ENCODE results near the gene PRAMEF12. TPM values are rescaled to one million over a fixed set of nuclear protein-coding genes. Genes with fewer than 3 reads are reported as not detected.
"Not testable (repeated sequence)": the region's sequence is repeated elsewhere in the genome, so short reads cannot be mapped to it uniquely, and the experiment has no call there.

The PRAMEF12 gene
- total RNA-seq, 2 experiments from 2014 or later = not detected

DNA sequence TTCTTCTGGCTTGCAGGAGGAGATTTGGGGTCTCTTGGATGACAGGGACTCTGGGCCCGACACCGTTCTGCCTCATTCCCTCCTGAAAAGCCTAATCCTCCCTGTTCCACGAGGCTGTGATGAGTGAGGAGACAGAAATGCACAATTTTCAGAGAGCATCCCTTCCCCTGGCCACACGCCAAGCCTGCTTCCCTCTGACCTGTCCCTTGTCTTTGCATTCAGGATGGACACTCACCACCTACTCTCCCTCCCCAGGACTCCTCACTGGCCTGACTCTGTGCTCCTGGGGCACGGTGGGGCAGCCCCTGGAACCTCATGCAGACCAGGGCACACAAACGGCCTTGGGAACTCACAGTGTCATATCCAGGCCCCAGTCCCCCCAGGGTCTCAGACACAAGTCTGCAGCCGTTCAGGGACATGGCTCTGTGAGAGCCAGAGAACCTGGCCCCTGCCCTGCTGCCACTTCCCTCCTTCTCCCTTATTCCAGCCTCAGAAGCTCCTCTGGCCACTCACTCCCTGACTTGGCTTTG lies 3.5 kb upstream of the PRAMEF12 start:
- ChIA-PET CTCF (no interaction called here), POLR2A (no interaction called here)

DNA sequence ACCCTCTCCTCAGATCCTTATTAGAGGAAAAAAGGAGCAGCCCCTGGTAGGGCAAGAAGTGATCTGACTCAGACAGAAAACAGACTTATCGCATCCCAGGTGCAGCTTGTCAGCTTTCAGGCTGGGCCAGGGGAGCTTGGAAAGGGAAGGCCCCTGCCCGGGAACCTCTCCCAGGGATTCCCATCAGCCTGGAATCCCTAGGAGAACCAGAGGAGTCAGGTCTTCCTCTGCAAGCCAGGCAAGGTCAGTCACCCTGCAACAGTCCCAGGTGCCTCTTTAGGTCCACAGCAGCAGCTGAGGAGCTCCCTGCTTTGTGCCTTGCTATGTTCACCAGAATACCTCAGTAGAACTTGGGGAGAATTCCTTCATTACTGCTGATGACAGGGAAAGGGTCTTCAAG lies 2.9 kb upstream of the PRAMEF12 start:
- ChIA-PET CTCF (no interaction called here), POLR2A (no interaction called here)

DNA sequence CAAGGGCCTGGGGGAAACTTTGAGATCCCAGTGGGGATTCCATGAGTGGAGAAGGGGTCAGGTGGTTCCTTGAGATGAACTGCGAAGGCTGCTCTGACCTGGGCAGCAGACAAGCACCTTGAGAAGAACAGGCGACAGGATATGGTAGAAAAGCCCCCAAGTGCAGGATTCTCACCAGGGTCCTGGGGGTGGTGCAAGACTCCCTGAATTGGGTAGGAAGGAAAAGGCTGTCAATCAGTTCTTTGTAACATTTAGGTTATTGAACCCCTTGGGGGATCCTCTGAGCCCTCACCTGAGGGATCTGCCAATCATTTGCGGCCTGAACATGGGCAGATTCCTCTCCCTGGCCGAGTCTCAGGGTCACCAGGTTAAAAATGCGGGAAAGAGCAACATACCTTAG lies 2.4 kb upstream of the PRAMEF12 start:
- ChIA-PET POLR2A (no interaction called here), CTCF (no interaction called here)

DNA sequence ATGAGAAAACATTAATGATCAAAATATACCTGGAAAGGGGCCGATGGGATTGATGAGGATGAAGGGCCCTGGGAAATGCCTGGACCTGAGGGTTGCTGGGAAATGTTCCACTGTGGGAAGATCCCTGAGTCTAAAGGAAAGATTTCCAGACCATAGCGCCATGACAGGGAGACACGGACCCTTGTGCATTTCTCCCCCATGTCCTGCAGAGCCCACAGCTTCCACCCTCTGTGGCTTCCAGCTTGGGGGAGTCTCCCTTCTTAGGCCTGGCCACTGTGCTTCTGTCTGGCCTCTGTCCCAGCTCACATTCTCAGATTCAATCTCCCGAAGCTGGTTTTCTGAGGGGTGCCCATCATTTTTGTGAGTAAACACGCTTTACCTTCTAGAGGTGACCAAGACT lies 1.0 kb upstream of the PRAMEF12 start:
- CTCF ChIA-PET = no interaction called here
- POLR2A ChIA-PET = no interaction called here

DNA sequence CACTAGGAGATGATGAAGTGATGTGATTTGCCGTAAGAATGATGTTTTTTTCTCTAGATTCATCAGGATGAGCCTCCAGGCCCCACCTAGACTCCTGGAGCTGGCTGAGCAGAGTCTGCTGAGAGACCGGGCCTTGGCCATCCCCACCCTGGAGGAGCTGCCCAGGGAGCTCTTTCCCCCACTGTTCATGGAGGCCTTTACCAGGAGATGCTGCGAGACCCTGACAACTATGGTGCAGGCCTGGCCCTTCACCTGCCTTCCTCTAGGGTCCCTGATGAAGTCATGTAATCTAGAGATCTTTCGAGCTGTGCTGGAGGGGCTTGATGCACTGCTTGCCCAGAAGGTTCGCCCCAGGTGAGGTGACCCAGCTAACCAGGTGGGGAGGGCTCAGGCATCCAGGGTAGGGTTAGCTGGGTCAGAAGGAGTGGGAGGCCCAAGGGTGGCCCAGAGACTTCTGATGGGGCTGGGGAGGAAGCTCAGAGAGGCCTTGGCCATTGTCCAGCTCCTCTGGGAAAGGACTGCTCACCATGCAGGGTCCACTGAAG lies 1.3 kb downstream of the PRAMEF12 start:
- ChIA-PET POLR2A (no interaction called here), CTCF (no interaction called here)

DNA sequence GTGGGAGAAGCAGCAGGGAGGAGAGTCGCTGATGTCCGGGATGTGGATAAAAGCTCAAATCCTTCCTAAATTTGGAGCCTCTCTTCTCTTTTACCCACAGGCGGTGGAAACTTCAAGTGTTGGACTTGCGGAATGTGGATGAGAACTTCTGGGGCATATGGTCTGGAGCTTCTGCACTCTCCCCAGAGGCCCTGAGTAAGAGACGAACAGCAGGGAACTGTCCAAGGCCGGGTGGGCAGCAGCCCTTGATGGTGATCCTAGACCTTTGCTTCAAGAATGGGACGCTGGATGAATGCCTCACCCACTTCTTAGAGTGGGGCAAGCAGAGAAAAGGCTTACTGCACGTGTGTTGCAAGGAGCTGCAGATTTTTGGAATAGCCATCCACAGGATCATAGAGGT lies 1.9 kb downstream of the PRAMEF12 start:
- ChIA-PET POLR2A (no interaction called here), CTCF (interaction anchor here (0.5 kb wide), 1 partner anchor 774 kb away, joined by 3 read pairs; no protein-coding TSS in a partner anchor)

DNA sequence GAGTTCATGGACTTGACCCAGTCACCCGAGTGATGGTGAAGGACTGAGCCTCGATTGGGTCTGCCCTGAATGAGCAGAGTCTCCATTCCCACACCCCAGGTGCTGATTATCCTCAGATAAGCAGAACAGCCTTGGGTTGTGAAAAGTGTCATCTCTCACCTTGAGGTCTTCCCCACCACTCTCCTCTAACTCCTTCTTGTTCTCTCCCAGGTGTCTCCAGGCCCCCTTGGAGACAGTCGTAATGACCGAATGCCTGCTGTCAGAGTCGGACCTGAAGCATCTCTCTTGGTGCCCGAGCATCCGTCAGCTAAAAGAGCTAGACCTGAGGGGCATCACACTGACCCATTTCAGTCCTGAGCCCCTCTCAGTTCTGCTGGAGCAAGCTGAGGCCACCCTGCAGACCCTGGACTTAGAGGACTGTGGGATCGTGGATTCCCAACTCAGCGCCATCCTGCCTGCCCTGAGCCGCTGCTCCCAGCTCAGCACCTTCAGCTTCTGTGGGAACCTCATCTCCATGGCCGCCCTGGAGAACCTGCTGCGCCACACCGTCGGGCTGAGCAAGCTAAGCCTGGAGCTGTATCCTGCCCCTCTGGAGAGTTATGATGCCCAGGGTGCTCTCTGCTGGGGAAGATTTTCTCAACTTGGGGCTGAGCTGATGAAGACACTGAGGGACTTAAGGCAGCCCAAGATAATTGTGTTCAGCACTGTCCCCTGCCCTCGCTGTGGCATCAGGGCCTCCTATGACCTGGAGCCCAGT lies 3.4 kb downstream of the PRAMEF12 start:
- ChIA-PET POLR2A (no interaction called here), CTCF (no interaction called here)

DNA sequence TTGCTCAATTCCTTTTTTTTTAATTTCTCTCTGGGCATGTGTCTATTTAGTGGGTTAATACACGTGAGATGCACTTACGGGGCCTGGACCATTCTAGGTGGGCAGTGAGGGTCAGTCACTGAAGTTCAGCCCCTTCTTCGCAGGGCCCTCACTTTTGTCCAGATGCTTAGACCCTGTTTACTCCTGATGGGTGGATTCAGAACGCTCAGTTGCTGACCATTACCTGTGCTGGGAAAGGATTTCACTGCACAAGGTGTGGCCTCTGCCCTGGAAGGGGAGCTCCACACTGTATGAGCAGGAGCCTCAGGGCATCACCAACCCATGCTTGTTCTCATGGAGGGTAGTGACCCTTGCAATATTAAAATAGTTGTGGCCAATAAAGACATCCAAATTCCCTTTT lies 4.5 kb downstream of the PRAMEF12 start:
- ChIA-PET POLR2A (no interaction called here), CTCF (no interaction called here)

DNA sequence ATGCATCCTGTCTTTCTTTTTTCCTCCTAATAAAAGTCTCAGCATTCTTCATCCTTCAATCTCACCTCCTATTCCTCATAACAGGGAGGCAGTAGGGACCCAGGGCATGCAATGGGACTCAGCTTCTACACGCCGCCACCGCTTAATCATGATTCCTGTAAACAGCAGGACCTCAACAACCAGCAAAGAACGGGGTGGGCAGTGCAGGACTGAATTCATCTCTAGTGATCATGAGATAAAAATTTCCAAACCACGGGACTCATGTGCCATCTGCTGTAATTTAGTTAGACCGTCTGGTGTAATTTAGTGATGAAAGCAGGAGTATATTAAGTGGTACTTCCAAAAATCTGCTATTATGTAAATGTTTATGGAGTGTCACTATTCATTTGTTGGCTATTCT lies 5.4 kb downstream of the PRAMEF12 start:
- ChIA-PET CTCF (no interaction called here), POLR2A (no interaction called here)

DNA sequence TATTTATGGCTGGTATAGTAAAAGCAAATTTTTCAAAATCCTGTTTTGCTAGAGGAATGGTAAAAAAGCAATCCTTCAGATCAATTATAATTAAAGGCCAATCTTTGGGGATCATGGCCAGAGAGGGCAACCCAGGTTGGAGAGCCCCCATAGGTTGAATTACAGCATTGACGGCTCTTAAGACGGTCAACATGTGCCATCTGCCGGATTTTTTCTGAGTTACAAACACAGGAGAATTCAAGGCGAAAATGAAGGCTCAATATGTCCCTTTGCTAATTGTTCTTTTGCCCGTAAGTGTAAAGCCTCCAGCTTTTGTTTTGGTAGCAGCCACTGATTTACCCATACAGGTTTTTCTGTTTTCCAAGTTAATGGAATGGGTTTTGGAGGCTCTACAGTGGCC lies 8.0 kb downstream of the PRAMEF12 start:
- CTCF ChIA-PET, POLR2A ChIA-PET: not testable (repeated sequence)

DNA sequence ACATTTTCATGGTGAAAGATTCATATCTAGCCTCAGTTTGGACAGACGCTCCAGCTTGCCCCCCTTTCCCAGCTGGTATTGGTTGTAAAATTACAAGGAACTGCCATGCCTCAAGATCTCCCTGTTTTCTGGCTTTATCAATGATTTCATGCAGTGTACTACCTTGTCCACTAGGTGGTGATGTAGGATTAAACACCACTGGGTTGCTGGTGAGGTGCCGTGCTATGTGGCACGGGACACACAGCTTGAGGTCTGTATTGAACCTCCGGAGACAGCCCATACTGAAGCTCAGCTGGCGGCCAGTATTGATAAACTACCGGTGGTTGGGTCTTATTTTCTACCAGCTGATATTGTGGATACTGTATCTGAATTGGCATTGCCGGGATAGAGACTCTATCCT lies 10.2 kb downstream of the PRAMEF12 start:
- CTCF ChIA-PET, POLR2A ChIA-PET: not testable (repeated sequence)

DNA sequence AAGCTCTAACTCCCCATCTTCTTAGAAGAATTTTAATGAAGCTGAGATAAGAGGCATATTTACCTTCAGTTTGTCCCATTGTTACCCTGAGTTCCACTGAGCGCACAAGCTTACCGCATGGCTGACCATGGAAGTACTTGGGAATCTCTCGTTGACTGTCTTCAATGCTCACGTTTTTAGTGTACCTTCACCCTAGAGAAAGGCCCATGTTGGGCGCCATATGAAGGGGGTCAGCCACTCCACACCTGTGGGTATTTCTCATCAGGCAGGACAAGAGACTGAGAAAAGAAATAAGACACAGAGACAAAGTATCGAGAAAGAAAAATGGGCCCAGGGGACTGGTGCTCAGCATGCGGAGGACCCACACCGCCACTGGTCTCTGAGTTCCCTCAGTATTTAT lies 11.2 kb downstream of the PRAMEF12 start:
- POLR2A ChIA-PET, CTCF ChIA-PET: not testable (repeated sequence)

DNA sequence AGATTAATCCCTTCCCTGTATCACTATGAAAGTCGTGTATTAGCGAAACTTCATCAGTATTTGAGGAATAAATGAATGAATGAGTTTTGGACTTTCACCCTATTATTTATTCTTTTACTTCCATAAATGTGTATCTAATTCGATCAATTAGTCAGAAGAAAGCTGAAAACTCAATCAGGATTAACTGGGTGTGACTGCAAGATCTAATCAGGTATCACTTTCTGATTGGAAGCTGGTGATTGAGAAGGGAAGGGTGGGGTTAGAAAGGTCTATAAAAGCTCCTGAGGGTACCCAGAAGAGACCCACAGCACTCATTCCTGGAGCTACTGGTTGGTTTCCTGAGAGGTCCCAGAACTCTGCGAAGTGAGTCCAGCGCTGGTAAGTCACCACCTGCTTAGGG lies 17.6 kb downstream of the PRAMEF12 start, which contains the start of gene PRAMEF1:
TSS of gene PRAMEF1 (plus strand) at position 301 of the 400 bp plus-strand sequence. CDS start 1,831 bp downstream, outside the sequence.
- POLR2A ChIA-PET, CTCF ChIA-PET: not testable (repeated sequence)

DNA sequence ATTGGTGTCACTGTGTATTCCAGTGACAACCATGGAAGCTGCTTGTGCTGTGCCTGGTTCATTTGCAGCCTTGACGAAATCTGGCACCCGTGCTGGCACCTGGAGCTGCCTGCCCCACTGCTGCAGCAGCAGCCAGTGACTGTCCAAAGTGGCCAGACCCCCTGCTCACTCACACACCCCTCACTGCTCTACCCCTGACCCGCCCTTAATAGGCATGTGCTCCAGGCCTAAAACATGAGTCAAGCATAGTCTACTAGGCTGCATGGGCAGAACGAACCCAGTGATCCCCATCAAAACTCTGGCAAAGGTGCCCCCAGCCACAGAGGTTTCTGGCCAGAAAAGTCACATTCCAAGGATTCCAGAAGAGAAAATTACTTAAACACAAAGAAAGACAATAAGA lies 25.4 kb downstream of the PRAMEF12 start:
- ChIA-PET CTCF (no interaction called here), POLR2A (no interaction called here)

DNA sequence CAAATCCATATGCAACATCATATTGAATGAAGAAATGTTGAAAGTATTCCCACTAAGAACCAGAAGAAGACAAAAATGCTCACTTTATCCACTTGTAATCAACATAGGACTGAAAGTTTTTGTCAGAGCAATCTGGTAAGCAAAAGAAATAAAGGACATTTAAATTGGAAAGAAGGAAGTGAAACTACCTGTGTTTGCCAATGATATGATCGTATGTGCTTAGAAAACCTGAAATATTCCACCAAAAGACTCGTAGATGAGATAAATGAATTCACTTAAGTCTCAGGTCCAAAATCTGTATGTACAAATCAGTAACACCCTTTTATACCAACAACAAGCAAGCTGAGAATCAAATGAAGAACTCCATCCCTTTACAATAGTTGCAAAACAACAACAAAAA lies 26.2 kb downstream of the PRAMEF12 start:
- CTCF ChIA-PET = no interaction called here
- POLR2A ChIA-PET = no interaction called here

DNA sequence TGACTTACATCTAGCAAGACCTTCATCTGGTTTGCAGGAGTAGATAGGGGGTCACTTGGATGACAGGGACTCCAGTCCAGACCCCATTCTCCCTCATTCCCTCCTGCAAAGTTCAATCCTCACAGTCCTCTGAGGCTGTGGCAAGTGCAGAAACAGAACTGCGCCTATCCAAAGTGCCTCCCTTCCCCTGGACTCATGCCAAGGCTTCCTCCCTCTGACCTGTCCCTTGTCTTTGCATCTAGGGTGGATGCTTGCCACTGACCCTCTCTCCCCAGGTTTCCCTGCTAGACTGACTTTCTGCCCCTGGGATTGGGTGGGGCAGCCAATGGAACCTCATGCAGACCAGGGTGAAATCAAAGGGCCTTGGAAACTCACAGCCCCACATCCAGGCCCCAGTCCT lies 36.4 kb downstream of the PRAMEF12 start:
- POLR2A ChIA-PET = no interaction called here
- CTCF ChIA-PET = no interaction called here

DNA sequence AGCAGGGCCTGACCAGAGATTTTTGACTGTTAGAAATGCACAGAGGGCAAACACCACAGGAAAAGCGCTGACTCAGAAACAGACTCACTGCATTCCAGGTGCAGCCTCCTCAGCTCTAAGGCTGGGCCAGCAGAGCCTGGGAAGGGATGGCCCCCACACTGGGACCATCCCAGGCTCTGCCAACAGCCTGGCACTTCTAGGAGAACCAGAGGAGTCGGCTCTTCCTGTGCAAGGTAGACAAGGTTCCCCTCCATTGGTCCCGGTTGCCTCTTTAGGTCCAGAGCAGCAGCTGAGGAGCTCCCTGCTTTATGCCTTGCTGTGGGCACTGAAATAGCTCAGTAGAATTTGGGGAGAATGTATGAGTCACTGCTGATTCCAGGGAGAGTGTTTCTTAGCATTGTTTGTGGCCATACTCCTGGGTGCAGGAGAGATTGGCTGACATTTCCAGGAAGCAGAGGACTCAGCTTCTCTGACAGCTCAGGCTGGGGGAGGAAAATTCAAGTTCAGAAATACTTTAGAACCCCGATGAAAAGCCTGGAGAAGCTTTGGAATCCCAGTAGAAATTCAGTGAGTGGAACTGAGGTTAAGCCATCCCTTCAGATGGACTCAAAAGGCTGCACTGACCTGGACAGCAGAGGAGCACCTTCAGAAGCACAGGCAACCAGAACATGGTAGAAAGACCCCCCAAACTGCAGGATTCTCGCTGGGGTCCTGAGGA lies 37.3 kb downstream of the PRAMEF12 start:
- CTCF ChIA-PET = no interaction called here
- POLR2A ChIA-PET = interaction anchor here (0.6 kb wide), 1 partner anchor 92 kb away, joined by 10 read pairs; no protein-coding TSS in a partner anchor

DNA sequence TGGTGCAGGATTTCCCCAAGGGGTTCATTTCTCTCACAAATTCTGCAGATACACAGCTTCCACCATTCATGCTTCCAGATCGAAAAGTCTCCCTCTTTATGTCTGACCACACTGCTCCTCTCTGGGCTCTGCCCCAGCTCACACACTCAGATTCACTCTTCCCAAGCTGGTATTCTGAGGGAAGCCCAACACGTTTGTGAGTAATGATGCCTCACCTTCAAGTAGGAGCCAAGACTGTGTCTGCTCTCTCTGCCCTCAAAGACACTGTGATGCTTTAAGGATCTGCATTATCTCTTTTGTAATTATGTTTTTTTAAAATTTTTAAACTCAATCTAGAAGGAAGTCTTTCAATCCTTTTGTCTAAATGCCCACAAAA lies 37.9 kb downstream of the PRAMEF12 start:
- POLR2A ChIA-PET = interaction anchor here (0.6 kb wide), 1 partner anchor 93 kb away, joined by 10 read pairs; no protein-coding TSS in a partner anchor
- CTCF ChIA-PET = no interaction called here

DNA sequence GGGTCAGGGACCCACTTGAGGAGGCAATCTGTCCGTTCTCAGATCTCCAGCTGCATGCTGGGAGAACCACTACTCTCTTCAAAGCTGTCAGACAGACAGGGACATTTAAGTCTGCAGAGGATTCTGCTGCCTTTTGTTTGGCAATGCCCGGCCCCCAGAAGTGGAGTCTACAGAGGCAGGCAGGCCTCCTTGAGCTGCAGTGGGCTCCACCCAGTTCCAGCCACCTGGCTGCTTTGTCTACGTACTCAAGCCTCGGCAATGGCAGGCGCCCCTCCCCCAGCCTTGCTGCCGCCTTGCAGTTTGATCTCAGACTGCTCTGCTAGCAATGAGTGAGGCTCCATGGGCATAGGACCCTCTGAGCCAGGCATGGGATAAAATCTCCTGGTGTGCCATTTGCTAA lies 45.5 kb downstream of the PRAMEF12 start:
- CTCF ChIA-PET, POLR2A ChIA-PET: not testable (repeated sequence)

All from activated CD8-positive, alpha-beta memory T cell treated with anti-CD3 and anti-CD28 coated beads for 36 hours (primary cell).